ENCODE data around the gene TMEM184B. TPM values are rescaled to one million over a fixed set of nuclear protein-coding genes. Genes with fewer than 3 reads are reported as not detected.
A peak's percentile ranks its signal among the peaks of the same experiment; 100 is the strongest.
"Not testable (repeated sequence)": the region's sequence is repeated elsewhere in the genome, so short reads cannot be mapped to it uniquely, and the experiment has no call there.

Gene TMEM184B
- total RNA-seq, 1 experiment from 2014 or later, result 9.7 TPM

GRCh38 chr22:38249301-38249700 is 23.5 kb downstream of the TMEM184B start:
- DNase-seq (ENCODE audit: low read depth), result no peak

GRCh38 chr22:38248280-38248679 is 24.5 kb downstream of the TMEM184B start:
- no peak for DNase-seq (ENCODE audit: low read depth)

GRCh38 chr22:38247713-38248112 is 25.1 kb downstream of the TMEM184B start:
- no peak for DNase-seq (ENCODE audit: low read depth)

GRCh38 chr22:38246692-38247091 is 26.1 kb downstream of the TMEM184B start:
- no peak for DNase-seq (ENCODE audit: low read depth)

GRCh38 chr22:38246046-38246658 is 26.7 kb downstream of the TMEM184B start:
- no peak for DNase-seq (ENCODE audit: low read depth)

- DNase-seq (ENCODE audit: low read depth), result no peak
Measured at GRCh38 chr22:38244106-38244505, 28.7 kb downstream of the TMEM184B start.

GRCh38 chr22:38243007-38243765 is 29.6 kb downstream of the TMEM184B start:
- no peak for DNase-seq (ENCODE audit: low read depth)

GRCh38 chr22:38240734-38241252 is 32.0 kb downstream of the TMEM184B start:
- DNase-seq (ENCODE audit: low read depth), result peak; percentile 88

GRCh38 chr22:38239101-38239761 is 33.6 kb downstream of the TMEM184B start:
- DNase-seq (ENCODE audit: low read depth), result peak; percentile 87

- DNase-seq (ENCODE audit: low read depth), result no peak
Measured at GRCh38 chr22:38238519-38239071, 34.2 kb downstream of the TMEM184B start.

GRCh38 chr22:38236786-38237185 is 36.0 kb downstream of the TMEM184B start:
- no peak for DNase-seq (ENCODE audit: low read depth)

- DNase-seq (ENCODE audit: low read depth), result no peak
Measured at GRCh38 chr22:38235240-38235850, 37.5 kb downstream of the TMEM184B start.

GRCh38 chr22:38233856-38234255 is 39.0 kb downstream of the TMEM184B start:
- DNase-seq (ENCODE audit: low read depth), result not testable (repeated sequence)

GRCh38 chr22:38233427-38233826 is 39.4 kb downstream of the TMEM184B start:
- DNase-seq (ENCODE audit: low read depth), result peak; percentile 15

- DNase-seq (ENCODE audit: low read depth), result no peak
Measured at GRCh38 chr22:38232196-38232595, 40.6 kb downstream of the TMEM184B start.

GRCh38 chr22:38230916-38231315 is 41.9 kb downstream of the TMEM184B start:
- no peak for DNase-seq (ENCODE audit: low read depth)

GRCh38 chr22:38230108-38230825 is 42.5 kb downstream of the TMEM184B start:
- peak; percentile 80 for DNase-seq (ENCODE audit: low read depth)

- DNase-seq (ENCODE audit: low read depth), result peak; percentile 79
Measured at GRCh38 chr22:38228873-38229740, 43.7 kb downstream of the TMEM184B start.

- DNase-seq (ENCODE audit: low read depth), result no peak
Measured at GRCh38 chr22:38228326-38228872, 44.4 kb downstream of the TMEM184B start.
